NCI-H446 (cell line): ENCODE results near the gene PHB1.
"Not testable (repeated sequence)": the region's sequence is repeated elsewhere in the genome, so short reads cannot be mapped to it uniquely, and the experiment has no call there.

Experiments
- DNase-seq, 2 experiments: peaks; one replicate each; lab custom pipeline; 2025; lab: John Stamatoyannopoulos, UW

The PHB1 gene

DNA sequence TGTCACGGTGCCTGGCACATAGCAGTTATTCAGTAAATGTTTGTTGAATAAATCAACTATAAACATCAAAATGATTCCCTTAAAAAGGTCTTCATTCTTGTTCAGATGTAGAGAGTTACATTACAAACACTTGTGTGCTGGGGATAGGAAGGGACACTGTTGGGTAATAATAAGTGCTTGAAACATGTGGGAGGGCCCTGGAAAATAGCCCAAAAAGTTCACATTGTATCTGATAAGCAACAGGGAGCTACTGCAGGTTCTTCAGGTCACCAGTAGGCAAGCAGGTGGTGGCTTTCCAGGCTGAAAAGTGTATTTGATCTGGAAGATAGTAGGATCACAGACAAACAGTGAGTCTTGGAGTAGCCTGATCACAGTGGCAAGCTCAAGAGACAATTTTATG lies 33.6 kb downstream of the PHB1 start:
- DNase-seq: no peak

DNA sequence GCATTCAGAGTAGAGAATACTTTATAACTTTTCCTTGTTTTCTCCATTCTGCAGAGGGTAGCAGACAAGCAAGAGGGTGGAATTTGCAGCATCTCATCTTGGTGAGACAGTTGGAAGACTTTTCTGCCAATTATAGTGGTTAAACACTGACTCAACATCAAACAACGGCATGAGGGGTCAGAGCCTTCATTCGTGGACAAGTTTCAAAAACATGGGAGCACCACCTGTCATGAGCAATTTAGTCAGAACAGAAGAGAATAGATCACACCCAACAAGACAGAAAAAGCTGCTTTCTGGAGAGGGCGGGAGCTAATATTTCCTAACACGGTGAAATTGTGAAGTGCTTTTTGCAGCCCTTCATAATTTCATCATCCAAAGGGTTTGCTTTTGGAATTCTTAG lies 34.8 kb downstream of the PHB1 start:
- DNase-seq: no peak

DNA sequence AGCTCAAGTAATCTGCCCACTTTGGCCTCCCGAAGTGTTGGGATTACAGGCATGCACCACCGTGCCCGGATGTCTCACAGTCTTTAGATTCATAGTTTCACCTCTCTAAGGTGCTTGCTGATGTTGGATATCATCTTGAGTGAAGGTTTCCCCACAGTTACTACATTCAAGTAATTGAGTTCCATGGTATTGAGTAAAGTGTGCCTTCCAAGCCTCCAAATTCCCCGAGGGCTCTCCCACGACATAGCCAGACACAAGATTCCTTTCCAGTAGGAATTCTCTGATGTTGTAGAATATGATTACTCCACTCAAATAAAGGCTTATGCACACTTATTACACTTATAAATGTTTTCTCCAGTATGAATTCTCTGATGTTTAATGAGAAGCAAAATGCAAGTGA lies 36.4 kb downstream of the PHB1 start:
- no peak for DNase-seq

DNA sequence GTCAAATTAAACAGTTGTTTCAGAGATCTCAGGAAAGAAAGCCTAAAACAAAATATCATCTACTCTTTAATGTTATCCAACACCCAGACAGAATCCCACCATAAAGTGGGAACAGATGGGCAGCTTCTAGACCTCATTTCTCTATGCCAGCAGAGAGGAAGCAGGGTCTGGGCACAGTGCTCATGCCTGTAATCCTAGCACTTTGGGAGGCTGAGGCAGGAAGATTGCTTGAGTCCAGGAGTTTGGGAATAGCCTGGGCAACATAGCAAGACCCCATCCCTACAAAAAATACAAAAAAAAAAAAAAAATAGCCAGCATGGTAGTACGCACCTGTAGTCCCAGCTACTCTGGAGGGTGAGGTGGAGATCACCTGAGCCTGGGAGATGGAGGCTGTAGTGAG lies 39.1 kb downstream of the PHB1 start:
- DNase-seq: no peak

DNA sequence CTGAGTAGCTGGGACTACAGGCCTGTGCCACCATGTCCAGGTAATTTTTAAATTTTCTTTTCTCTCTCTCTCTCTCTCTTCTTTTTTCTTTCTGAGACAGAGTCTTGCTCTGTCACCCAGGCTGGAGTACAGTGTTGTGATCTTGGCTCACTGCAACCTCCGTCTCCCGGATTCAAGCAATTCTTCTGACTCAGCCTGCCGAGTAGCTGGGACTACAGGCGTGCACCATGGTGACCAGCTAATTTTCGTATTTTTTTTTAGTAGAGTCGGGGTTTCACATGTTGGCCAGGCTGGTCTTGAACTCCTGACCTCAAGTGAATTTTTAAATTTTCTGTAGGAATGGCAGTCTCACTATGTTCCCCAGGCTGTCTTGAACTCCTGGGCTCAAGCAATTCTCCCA lies 41.6 kb downstream of the PHB1 start:
- no peak for DNase-seq

DNA sequence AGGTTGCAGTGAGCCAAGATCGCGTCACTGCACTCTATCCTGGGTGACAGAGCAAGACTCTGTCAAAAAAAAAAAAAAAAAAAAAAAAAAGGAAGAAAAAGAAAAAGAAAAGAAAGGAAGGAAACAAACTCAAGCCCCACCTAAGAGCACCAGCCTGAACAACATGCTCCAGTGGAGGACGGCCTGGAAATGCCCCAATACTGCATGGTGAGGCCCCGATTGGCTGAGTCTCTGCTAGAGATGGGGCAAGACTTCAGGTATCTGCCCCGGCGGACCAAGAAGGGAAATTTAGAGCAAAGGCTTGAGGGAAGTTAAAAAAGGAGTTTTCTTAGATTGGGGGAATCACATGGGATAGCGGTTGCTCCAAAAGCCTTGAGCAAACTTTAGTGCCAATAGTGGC lies 42.3 kb downstream of the PHB1 start:
- no peak for DNase-seq

DNA sequence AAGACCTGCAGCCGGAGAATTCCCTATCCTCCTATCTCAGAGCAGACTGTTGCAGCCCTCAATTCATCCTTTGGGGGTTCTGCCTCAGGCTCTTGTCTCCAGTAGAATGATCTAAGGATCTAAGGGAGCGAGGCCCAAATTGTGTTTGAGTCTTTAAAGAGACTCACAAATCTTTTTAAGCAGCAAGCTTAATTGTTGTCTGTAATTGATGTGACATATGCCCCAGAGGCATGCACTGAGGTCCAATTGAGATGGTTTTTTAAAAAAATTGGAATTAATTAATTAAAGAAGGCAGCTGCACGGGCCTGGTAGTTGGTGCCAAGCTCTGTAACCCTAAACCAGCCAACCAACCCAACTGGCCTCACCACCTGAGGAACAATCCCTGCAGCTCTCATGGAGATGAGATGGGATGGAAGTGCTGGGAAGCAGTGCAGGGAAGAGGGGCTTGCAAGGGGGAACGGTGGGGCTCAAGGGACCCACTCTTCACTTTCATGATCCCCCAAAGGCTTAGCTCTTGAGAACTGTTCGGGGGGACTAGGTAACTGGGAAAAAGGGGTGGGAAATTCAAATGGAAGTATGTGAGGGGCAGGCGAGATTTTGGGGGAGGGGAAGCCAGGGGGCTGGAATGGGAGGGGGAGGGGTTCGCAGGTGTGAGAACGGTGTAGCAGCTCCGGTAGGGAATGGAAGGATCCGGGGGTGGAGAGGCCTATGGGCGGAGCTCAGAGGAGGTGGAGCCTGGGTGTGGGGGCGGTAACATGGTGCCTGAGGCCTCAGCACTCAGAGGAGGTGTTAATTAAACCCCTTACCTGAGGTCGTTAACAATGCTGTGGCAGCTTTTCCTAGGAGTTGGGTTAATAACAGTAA lies 43.5 kb downstream of the PHB1 start:
- no peak for DNase-seq

DNA sequence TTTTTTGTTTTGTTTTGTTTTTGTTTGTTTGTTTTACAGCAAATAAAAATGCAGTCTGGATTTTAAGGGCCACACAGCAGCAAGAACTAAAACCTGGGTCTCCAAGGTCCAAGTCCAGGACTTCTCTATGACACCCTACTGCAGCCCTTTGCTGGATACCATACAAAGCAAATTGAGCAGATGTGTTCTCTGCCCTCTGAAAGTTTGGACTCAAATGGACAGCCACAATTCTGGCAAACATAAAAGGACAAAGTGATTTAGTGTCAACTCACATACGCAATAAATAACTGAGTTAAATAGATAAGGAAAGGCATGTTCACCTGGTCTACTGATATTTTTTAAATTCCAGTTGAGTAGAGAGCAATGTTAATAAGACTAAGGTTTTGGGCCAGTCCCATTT lies 44.9 kb downstream of the PHB1 start:
- DNase-seq: no peak

DNA sequence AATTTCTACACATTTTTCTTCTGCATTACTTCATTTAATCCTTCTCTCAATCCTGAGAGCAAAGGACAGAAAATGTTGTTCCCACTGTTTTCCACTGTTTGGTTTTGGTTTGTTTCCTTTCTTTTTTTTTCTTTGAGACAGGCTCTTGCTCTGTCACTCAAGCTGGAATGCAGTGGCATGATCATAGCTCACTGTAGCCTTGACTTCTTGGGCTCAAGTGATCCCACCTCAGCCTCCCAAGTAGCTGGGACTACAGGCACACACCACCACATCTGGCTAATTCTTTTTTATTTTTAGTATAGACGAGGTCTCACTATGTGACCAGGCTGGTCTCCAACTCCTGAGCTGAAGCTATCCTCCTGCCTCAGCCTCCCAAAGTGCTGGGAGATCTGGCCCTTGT lies 45.6 kb downstream of the PHB1 start:
- DNase-seq: no peak

DNA sequence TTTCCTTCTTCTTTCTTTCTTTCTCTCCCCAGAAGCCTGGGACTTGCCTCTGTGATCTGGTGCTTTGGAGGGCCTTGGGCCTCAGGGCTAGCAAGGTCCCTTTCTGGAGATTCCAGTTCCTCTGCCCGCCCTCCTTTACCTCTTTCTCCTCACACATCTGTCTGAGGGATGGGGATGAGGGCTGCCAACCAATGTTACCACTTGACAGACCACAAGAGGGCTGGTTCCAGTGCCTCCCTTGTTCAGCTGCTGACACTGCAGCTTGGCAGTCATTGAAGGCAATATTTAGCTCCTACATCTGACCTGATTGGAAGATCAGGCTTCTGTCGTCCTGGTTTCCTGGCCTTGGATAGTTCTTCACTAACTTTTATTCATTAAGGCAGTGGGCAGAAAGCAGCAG lies 49.0 kb downstream of the PHB1 start:
- DNase-seq: peak in 1 of 2 experiments; percentile 25

DNA sequence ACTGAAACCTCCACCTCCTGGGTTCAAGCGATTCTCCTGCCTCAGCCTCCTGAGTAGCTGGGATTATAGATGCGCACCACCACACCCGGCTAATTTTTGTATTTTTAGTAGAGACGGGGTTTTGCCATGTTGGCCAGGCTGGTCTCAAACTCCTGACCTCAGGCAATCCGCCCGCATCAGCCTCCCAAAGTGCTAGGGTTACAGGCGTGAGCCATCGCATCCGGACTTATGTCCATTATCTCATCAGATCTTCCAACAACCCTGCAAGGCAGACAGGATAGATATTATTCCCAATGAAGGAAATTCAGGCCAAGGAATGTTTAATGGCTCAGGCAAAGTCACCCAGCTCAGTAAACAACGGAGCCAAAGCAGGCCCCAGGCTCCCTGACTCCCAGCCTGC lies 49.6 kb downstream of the PHB1 start:
- not testable (repeated sequence) for DNase-seq

DNA sequence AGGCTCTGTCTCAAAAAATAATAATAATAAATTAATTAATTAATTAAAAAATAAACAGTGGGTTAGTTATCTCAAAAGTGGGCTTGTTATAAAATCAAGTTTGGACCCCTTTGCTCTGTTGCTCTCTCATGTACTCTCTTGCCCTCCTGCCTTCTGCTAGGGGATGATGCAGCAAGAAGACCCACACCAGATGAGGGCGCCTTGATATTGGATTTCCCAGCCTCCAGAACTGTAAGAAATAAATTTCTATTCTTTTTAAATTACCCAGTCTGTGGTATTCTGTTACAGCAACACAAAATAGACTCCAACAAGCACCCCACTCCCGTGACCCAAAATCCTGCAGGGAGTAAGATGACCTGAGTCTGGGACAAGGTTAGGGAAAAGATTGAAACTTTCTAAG lies 50.6 kb downstream of the PHB1 start:
- no peak for DNase-seq

DNA sequence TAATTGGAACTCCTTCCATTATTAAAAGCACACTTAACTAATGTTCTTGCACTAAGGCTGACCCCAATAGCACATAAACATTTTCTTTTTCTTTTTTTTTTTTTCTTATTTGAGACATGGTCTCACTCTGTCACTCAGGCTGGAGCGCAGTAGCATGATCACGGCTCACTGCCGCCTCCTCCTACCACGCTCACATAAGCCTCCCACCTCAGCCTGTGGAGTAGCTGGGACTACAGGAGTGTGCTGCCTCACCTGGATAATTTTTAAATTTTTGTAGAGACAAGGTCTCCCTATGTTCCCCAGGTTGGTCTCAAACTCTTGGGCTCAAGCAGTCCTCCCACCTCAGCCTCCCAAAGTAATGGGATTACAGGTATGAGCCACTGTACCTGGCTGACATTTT lies 51.4 kb downstream of the PHB1 start:
- no peak for DNase-seq

DNA sequence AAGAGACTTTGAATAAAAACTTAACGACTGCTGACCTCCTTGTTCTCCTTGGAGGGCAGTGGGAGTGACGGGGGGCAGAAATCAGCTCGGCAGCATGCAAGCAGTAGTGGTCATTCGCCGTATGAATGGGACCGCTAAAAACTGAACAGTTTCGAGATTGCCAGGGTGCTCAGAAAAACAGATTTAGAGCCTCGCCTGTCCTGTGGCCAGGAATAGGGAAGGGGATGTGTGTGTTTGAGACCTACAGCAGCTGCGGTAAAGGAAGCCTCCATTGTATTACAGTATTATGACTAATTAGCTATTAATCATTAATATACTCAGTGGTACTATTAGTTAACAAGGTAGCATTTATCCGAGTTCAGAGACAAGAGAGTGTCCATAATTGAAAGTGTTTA lies 52.0 kb downstream of the PHB1 start:
- DNase-seq: no peak

DNA sequence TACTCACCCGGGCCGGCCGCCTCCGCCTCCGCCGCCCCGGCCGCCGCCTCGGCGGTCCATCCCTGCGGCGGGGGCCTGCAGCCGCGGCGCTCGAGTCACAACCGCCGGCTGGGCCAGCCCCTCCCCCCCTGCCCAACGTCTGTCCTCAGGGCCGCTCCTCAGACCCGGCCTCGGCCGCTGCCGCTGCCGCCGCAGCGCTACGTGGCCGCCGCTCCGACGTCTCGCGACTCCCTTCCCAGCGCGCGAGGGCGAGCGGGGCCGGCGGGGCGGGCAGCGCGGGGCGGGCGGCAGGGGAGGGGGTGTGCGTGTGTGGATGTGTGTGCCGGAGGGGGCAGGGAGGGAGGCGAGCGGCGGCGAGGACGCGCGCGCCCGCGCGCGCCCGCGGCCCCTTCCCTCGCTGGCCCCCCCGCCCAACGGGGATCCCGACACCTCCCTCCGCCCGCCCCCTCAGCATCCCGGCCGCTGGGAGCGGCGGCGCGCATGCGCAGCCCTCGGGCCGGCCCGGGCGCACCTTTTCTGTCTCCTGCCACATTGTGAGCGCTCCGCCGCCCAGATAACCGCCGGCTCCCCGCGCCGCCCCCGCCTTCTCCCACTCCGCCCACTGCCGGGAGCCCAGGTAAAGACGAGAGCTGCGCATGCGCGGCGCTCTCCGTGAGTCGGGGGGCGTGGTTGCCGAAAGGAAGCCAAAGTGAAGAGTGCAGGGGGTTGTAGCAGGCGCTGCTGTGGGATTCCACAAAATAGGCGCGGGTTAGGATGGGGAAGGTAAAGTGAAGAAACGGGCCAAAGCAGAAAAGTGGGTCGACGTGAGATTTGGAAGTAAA lies 52.6 kb downstream of the PHB1 start, which contains the start of gene ZNF652:
ZNF652 (minus strand) TSS at position 349 of the 821 bp plus-strand sequence. CDS start 44,525 bp downstream, outside the sequence.
- peak; percentile 76 to 85 for DNase-seq

DNA sequence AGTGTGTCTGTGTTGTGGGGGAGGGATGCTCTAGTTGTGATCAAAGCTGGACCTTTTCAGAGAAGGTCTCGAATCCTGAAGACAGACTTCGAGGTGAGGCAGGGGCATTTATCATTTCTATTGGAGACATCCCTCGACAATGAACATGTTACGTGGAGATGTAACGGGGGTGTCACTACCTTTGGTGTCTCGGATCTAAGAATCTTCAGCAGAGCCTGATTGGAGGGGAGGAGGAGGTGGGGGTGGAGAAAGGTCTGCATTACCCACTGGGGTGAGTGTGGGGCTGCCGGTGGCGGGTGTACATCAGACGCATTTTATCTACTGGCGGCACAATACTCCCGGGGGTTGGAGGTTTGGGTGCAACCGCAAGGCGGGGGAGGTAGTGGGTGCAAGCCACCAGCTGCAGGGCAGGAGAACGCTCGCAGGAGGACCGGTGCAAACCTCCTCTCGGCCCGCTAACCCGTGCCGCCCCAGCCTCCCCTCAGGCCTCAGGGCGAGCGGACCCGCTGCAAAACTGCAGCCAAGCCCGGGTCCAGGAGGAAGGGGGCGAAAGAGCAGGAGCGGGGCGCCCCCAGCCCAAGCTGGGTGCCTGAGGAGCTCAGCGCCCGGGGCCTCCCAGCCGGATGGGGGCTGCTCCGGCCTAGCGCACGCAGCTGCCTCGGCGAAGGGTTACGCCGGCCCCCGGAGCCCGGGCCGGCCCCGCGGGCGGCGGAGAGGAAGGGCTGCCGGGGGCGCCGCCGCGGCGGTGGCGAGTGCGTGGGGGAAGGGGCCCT lies 53.4 kb downstream of the PHB1 start:
- DNase-seq: peak in 1 of 2 experiments; percentile 3

DNA sequence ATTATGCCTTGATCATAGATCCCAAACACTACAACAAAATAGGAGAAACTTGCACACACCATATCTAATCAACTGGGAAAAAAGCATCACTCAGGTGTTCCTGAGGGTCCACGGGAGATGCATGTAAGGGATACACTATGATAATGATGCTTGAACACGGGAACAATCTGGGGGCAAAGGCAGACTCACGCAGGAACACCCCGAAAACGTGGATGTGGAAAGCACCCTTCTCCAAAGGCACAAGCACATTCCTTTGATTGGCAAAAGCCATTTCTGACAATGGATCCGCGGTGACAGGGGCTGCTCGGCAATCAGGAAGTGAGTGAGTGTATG lies 53.9 kb downstream of the PHB1 start:
- DNase-seq: no peak

DNA sequence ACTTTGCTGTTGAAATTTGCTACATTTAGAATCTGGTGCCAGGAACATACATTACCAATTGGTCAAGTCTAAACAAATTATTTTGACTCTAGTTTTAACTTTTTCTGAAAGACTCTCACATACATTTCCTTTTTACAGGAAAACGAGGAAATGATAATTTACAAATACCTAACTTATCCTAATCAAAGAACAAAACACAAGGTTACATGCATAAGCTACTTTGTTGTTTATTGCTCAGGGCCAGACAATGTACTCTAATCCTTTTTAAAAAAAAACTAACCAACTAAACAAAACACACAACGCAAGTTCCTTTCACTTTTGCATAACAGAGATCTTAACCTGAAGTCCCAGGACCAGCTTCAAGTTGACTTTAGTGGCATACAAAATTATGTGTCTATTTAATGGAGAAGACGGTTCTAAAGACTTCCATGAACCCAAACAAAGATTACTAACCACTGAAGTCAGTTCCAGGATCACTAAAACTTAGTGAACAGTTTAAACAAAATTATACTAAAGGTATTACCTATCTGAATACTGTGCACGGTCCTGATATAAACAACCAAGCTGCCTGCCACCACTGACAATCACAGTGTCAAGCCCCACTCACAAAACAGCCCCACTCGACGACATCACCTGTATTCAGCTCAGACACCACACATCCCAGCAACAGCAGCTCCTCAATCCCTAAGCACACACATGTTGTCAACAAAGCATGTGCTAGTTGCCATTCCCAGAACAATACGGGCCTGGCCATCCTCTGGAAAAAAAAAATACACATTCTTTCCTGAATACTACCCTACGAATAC lies 54.5 kb downstream of the PHB1 start:
- no peak for DNase-seq

DNA sequence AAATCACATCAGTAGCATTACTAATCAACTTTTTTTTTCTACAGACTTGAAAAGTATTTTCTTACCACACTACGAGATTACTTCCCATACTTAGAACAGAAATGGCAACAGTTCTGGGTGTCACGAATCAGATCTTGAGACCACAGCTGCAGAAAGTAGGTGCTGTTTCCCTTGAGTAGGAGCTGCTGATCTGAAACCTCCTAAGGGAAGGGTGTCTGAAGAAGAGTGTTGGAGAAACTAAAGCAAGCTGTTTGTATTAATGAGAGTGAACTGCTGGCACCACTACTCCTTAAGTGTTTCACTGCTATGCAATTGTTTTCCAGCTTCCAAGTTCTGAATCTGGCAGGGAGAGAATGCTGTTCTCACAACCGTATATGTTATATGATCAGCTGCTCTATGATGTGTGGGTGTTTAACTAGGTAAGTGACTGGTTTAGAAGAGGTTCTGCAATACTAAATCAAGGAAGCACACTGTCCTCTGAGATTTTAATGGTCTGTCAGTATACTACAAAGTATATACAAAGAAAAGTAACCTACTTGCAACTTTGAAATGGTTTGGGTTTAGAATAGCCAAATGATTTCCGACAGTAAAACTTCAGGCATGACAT lies 55.9 kb downstream of the PHB1 start:
- no peak for DNase-seq

DNA sequence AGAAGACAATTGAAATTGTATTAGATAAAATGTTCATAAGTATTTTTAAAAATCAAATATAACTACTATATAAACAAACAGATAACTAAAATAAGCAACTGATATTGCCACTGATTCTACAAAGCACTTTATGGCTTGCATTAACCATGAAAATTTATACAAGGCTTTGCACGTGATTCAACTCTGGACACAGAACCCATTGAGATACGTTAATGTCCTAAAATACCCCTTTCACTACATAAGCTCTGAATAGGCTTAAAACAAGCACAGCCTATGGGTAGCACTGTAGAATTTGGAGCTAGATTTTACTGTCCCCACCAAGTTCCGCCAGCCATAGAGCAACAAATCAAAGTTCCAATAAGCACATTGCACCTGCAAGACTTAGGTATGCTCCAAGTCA lies 57.2 kb downstream of the PHB1 start:
- DNase-seq: no peak

DNA sequence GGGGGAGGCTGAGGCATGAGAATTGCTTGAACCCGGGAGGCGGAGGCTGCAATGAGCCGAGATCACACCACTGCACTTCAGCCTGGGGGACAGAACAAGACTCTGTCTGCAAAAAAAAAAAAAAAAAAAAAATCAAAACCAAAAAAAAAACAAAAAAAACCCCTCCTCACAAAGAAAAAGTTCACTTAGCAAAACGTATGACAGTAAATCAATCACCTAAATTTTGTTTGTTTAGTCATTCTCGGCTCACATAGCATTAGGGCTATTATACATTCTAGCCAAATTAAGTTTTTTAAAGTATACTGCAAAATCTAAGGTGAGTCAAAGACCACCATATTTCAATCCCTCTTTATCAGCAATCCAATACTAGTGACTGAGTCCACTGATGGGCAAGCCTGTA lies 58.4 kb downstream of the PHB1 start:
- DNase-seq: no peak
